ENCODE results near the gene GSK3B.

The GSK3B gene

GRCh38 chr3:120093911-120094775, at the start of gene GSK3B:
Gene GSK3B, minus strand, starts transcription at chr3:120094447. Its CDS starts 1,013 bp downstream, at chr3:120093434.
- peak; percentile 100 for DNase-seq (ENCODE audit: low spot score)

GRCh38 chr3:120143676-120144075, 49.4 kb upstream of the GSK3B start:
- no peak for DNase-seq (ENCODE audit: low spot score)

GRCh38 chr3:120142236-120142635, 48.0 kb upstream of the GSK3B start:
- no peak for DNase-seq (ENCODE audit: low spot score)

- no peak for DNase-seq (ENCODE audit: low spot score)
These were observed 46.0 kb upstream of the GSK3B start for GRCh38 chr3:120140098-120140742.

- DNase-seq (ENCODE audit: low spot score): no peak
These were observed 44.9 kb upstream of the GSK3B start for GRCh38 chr3:120139140-120139539.

- DNase-seq (ENCODE audit: low spot score): no peak
These were observed 43.3 kb upstream of the GSK3B start for GRCh38 chr3:120137548-120137947.

GRCh38 chr3:120130656-120131055, 36.4 kb upstream of the GSK3B start:
- no peak for DNase-seq (ENCODE audit: low spot score)

GRCh38 chr3:120129718-120130513, 35.7 kb upstream of the GSK3B start:
- DNase-seq (ENCODE audit: low spot score): no peak

GRCh38 chr3:120129051-120129450, 34.8 kb upstream of the GSK3B start:
- DNase-seq (ENCODE audit: low spot score): no peak

GRCh38 chr3:120125992-120126391, 31.7 kb upstream of the GSK3B start:
- DNase-seq (ENCODE audit: low spot score): no peak

GRCh38 chr3:120119846-120120510, 25.7 kb upstream of the GSK3B start:
- no peak for DNase-seq (ENCODE audit: low spot score)

- no peak for DNase-seq (ENCODE audit: low spot score)
These were observed 20.7 kb upstream of the GSK3B start for GRCh38 chr3:120114981-120115380.

GRCh38 chr3:120114376-120114775, 20.1 kb upstream of the GSK3B start:
- DNase-seq (ENCODE audit: low spot score): no peak

GRCh38 chr3:120113128-120114116, 19.2 kb upstream of the GSK3B start:
- peak; percentile 31 for DNase-seq (ENCODE audit: low spot score)

GRCh38 chr3:120111898-120112297, 17.7 kb upstream of the GSK3B start:
- no peak for DNase-seq (ENCODE audit: low spot score)

- DNase-seq (ENCODE audit: low spot score): no peak
These were observed 9.0 kb upstream of the GSK3B start for GRCh38 chr3:120103276-120103675.

GRCh38 chr3:120102674-120103073, 8.4 kb upstream of the GSK3B start:
- DNase-seq (ENCODE audit: low spot score): no peak

- no peak for DNase-seq (ENCODE audit: low spot score)
These were observed 8.0 kb upstream of the GSK3B start for GRCh38 chr3:120102232-120102631.

GRCh38 chr3:120101624-120102023, 7.4 kb upstream of the GSK3B start:
- DNase-seq (ENCODE audit: low spot score): no peak

GRCh38 chr3:120100711-120101110, 6.5 kb upstream of the GSK3B start:
- DNase-seq (ENCODE audit: low spot score): no peak

- DNase-seq (ENCODE audit: low spot score): no peak
These were observed 4.5 kb upstream of the GSK3B start for GRCh38 chr3:120098710-120099109.

All from kidney capillary endothelial cell (primary cell).